HepG2 (cell line): ENCODE measurements around the gene MTARC1. TPM values are rescaled to one million over a fixed set of nuclear protein-coding genes. Genes with fewer than 3 reads are reported as not detected.
A peak's percentile ranks its signal among the peaks of the same experiment; 100 is the strongest.

Experiments
- ATF2 ChIP-seq: sonication (generic); formaldehyde crosslinking; IDR thresholded peaks from 2 replicates; pipeline ENCODE4 v1.4.0; 2020; ENCODE audit warnings: missing genetic modification reagents
- ATF7-NPFF ChIP-seq: sonication (generic); formaldehyde crosslinking; IDR thresholded peaks from 2 replicates; pipeline ENCODE4 v1.8.1; 2023; ENCODE audit warnings: mild to moderate bottlenecking, low read depth, missing genetic modification reagents, moderate library complexity
- HNRNPLL ChIP-seq: fragments of 200-400 bp; formaldehyde crosslinking; IDR thresholded peaks from 2 replicates; pipeline ENCODE4 v1.6.1; 2017; ENCODE audit warnings: mild to moderate bottlenecking, low read depth, low read length; ENCODE audit not compliant: poor library complexity, severe bottlenecking
- HNRNPUL1 ChIP-seq: fragments of 200-400 bp; formaldehyde crosslinking; IDR thresholded peaks from 2 replicates; pipeline ENCODE4 v1.6.1; 2017; ENCODE audit warnings: low read depth, mild to moderate bottlenecking, low read length, moderate library complexity
- ISL2 ChIP-seq: sonication (generic); formaldehyde crosslinking; IDR thresholded peaks from 2 replicates; pipeline ENCODE4 v1.5.0; 2020; ENCODE audit warnings: missing genetic modification reagents
- KDM4B ChIP-seq: sonication (generic); formaldehyde crosslinking; IDR thresholded peaks from 2 replicates; pipeline ENCODE4 v1.4.0; 2020; ENCODE audit warnings: missing genetic modification reagents
- ZBTB34 ChIP-seq: sonication (generic); formaldehyde crosslinking; IDR thresholded peaks from 2 replicates; pipeline ENCODE4 v1.8.0; 2022; ENCODE audit warnings: mild to moderate bottlenecking, missing genetic modification reagents
- ZC3H13 ChIP-seq: sonication (generic); formaldehyde crosslinking; IDR thresholded peaks from 2 replicates; pipeline ENCODE4 v1.8.1; 2023; ENCODE audit warnings: mild to moderate bottlenecking, missing genetic modification reagents, moderate library complexity
- ZNF616 ChIP-seq: sonication (generic); formaldehyde crosslinking; IDR thresholded peaks from 2 replicates; pipeline ENCODE4 v1.5.0; 2020; ENCODE audit warnings: low read depth, mild to moderate bottlenecking, missing genetic modification reagents
- polyA plus RNA-seq, 8 experiments: library from polyadenylated mRNA; depleted of rRNA in 3 of 8; stranded (reverse) in 7 of 8; unstranded in 1 of 8; fragments of >200 nt; fragmentation: Illumina TruSeq in 4 of 8; extraction: Trizol in 4 of 8; gene quantifications; 2 replicates each; pipeline versions ENCODE4 v1.2.1 to v1.2.3, GENCODE V29; 2011 to 2016; ENCODE audit warnings: low read depth in 4 of 8, missing spikeins in 1 of 8, mixed read lengths in 1 of 8; ENCODE audit not compliant: insufficient read depth in 1 of 8
- total RNA-seq, 5 experiments: library from RNA; depleted of rRNA; stranded (reverse); fragments of >200 nt; fragmentation: Illumina TruSeq; extraction: Trizol; gene quantifications; 2 replicates each; pipeline ENCODE4 v1.2.3, GENCODE V29; 2016; ENCODE audit warnings: low read depth in 1 of 5
- TF ChIP-seq, protein P1 (sequence below): sonication (generic); formaldehyde crosslinking; IDR thresholded peaks from 2 replicates; pipeline ENCODE4 v1.5.1; 2020; ENCODE audit warnings: missing genetic modification reagents, mild to moderate bottlenecking, borderline replicate concordance
- TF ChIP-seq, protein P2 (sequence below): sonication (generic); formaldehyde crosslinking; IDR thresholded peaks from 2 replicates; pipeline ENCODE4 v1.5.1; 2020; ENCODE audit warnings: mild to moderate bottlenecking, moderate library complexity, missing genetic modification reagents
- TF ChIP-seq, protein P3 (sequence below): IDR thresholded peaks from 2 replicates; pipeline ENCODE4 v1.6.1; 2016; ENCODE audit warnings: mild to moderate bottlenecking
- TF ChIP-seq, protein P4 (sequence below): sonication (generic); formaldehyde crosslinking; IDR thresholded peaks from 2 replicates; pipeline ENCODE4 v1.5.1; 2020; ENCODE audit warnings: mild to moderate bottlenecking, missing genetic modification reagents
- TF ChIP-seq, protein P5 (sequence below): sonication (generic); formaldehyde crosslinking; IDR thresholded peaks from 2 replicates; pipeline ENCODE4 v1.8.0; 2022; ENCODE audit warnings: low read depth, missing genetic modification reagents

The MTARC1 gene
- total and polyA plus RNA-seq, 2 of the 13 experiments (the other 11 are each of a cell fraction or from before 2014, with no cell fraction given), result 19.4 to 106 TPM

- TF ChIP-seq, protein P1, sequence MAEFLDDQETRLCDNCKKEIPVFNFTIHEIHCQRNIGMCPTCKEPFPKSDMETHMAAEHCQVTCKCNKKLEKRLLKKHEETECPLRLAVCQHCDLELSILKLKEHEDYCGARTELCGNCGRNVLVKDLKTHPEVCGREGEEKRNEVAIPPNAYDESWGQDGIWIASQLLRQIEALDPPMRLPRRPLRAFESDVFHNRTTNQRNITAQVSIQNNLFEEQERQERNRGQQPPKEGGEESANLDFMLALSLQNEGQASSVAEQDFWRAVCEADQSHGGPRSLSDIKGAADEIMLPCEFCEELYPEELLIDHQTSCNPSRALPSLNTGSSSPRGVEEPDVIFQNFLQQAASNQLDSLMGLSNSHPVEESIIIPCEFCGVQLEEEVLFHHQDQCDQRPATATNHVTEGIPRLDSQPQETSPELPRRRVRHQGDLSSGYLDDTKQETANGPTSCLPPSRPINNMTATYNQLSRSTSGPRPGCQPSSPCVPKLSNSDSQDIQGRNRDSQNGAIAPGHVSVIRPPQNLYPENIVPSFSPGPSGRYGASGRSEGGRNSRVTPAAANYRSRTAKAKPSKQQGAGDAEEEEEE (CRISPR knock-in tag), result no peak
- peak; percentile 77; the same call in 1 of the 2 replicates for TF ChIP-seq ZNF616 (CRISPR knock-in tag)
- TF ChIP-seq, protein P2, sequence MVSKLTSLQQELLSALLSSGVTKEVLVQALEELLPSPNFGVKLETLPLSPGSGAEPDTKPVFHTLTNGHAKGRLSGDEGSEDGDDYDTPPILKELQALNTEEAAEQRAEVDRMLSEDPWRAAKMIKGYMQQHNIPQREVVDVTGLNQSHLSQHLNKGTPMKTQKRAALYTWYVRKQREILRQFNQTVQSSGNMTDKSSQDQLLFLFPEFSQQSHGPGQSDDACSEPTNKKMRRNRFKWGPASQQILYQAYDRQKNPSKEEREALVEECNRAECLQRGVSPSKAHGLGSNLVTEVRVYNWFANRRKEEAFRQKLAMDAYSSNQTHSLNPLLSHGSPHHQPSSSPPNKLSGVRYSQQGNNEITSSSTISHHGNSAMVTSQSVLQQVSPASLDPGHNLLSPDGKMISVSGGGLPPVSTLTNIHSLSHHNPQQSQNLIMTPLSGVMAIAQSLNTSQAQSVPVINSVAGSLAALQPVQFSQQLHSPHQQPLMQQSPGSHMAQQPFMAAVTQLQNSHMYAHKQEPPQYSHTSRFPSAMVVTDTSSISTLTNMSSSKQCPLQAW (CRISPR knock-in tag), result no peak
- TF ChIP-seq KDM4B (CRISPR knock-in tag), result peak; percentile 77; the same call in 1 of the 2 replicates
- TF ChIP-seq, protein P3, sequence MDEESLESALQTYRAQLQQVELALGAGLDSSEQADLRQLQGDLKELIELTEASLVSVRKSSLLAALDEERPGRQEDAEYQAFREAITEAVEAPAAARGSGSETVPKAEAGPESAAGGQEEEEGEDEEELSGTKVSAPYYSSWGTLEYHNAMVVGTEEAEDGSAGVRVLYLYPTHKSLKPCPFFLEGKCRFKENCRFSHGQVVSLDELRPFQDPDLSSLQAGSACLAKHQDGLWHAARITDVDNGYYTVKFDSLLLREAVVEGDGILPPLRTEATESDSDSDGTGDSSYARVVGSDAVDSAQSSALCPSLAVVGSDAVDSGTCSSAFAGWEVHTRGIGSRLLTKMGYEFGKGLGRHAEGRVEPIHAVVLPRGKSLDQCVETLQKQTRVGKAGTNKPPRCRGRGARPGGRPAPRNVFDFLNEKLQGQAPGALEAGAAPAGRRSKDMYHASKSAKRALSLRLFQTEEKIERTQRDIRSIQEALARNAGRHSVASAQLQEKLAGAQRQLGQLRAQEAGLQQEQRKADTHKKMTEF (CRISPR knock-in tag), result peak; percentile 77
- peak; percentile 62 for TF ChIP-seq ISL2 (CRISPR knock-in tag)
- TF ChIP-seq, protein P4, sequence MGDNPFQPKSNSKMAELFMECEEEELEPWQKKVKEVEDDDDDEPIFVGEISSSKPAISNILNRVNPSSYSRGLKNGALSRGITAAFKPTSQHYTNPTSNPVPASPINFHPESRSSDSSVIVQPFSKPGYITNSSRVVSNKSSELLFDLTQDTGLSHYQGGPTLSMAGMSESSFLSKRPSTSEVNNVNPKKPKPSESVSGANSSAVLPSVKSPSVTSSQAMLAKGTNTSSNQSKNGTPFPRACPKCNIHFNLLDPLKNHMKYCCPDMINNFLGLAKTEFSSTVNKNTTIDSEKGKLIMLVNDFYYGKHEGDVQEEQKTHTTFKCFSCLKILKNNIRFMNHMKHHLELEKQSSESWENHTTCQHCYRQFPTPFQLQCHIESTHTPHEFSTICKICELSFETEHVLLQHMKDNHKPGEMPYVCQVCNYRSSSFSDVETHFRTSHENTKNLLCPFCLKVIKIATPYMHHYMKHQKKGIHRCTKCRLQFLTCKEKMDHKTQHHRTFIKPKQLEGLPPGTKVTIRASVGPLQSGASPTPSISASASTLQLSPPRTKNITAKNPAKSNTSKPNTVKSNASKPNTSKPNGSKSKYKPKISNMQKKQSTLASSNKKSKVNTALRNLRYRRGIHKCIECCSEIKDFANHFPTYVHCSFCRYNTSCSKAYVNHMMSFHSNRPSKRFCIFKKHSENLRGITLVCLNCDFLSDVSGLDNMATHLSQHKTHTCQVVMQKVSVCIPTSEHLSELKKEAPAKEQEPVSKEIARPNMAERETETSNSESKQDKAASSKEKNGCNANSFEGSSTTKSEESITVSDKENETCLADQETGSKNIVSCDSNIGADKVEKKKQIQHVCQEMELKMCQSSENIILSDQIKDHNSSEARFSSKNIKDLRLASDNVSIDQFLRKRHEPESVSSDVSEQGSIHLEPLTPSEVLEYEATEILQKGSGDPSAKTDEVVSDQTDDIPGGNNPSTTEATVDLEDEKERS (CRISPR knock-in tag), result 0 out of 2 replicates have a peak, but pooled peaks have one; percentile 22
- TF ChIP-seq ATF2 (CRISPR knock-in tag), result peak; percentile 41; the same call in 1 of the 2 replicates
- TF ChIP-seq HNRNPUL1, result no peak
- TF ChIP-seq ATF7-NPFF (CRISPR knock-in tag), result peak; percentile 33; the same call in 1 of the 2 replicates
- TF ChIP-seq, protein P5, sequence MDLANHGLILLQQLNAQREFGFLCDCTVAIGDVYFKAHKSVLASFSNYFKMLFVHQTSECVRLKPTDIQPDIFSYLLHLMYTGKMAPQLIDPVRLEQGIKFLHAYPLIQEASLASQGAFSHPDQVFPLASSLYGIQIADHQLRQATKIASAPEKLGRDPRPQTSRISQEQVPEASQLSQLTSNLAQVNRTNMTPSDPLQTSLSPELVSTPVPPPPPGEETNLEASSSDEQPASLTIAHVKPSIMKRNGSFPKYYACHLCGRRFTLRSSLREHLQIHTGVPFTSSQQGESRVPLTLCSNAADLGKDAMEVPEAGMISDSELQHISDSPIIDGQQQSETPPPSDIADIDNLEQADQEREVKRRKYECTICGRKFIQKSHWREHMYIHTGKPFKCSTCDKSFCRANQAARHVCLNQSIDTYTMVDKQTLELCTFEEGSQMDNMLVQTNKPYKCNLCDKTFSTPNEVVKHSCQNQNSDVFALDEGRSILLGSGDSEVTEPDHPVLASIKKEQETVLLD, result peak; percentile 53; the same call in 1 of the 2 replicates
- peak; percentile 84 for TF ChIP-seq HNRNPLL
- peak; percentile 56; the same call in 1 of the 2 replicates for TF ChIP-seq ZC3H13 (CRISPR knock-in tag)
- 0 out of 2 replicates have a peak, but pooled peaks have one; percentile 28 for TF ChIP-seq ZBTB34 (CRISPR knock-in tag)
Measured at GRCh38 chr1:220748089-220748934, 38.4 kb upstream of the MTARC1 start, which contains the start of gene MTARC2 (continued).
